Astrocyte (in vitro differentiated cells and primary cell): ENCODE results near the gene TEAD1. TPM values are rescaled to one million over a fixed set of nuclear protein-coding genes. Genes with fewer than 3 reads are reported as not detected.

Source experiments
- DNase-seq: peaks from one replicate; pipeline ENCODE4 v3.0.0-alpha.2; 2010; ENCODE audit warnings: low read depth
- FAIRE-seq: peaks from 2 replicates; lab custom pipeline; 2011; peaks lifted over from hg19 to GRCh38; lab: Jason Lieb, UNC
- H2AFZ ChIP-seq: 2 replicates; pipeline ENCODE4 v1.6.0; 2012; ENCODE audit warnings: low read depth, low read length, inconsistent platforms
- H3K27ac ChIP-seq: 2 replicates; pipeline ENCODE4 v1.5.1; 2011; ENCODE audit warnings: low read depth, low read length, inconsistent platforms
- H3K27me3 ChIP-seq: 2 replicates; pipeline ENCODE4 v1.6.0; 2011; ENCODE audit warnings: low read length, inconsistent platforms; ENCODE audit not compliant: insufficient read depth
- H3K36me3 ChIP-seq: 2 replicates; pipeline ENCODE4 v1.5.1; 2011; ENCODE audit warnings: low read length, inconsistent platforms; ENCODE audit not compliant: insufficient read depth
- H3K4me1 ChIP-seq: 2 replicates; pipeline ENCODE4 v1.5.1; 2011; ENCODE audit warnings: low read length, inconsistent platforms; ENCODE audit not compliant: insufficient read depth
- H3K4me2 ChIP-seq: 2 replicates; pipeline ENCODE4 v1.6.0; 2012; ENCODE audit warnings: low read length, inconsistent platforms
- H3K4me3 ChIP-seq: 2 replicates; pipeline ENCODE4 v1.5.1; 2011; ENCODE audit warnings: low read depth, mild to moderate bottlenecking, low read length, inconsistent platforms; ENCODE audit not compliant: insufficient read depth
- H3K79me2 ChIP-seq: 2 replicates; pipeline ENCODE4 v1.6.0; 2012; ENCODE audit warnings: mild to moderate bottlenecking, low read length, inconsistent platforms; ENCODE audit not compliant: insufficient read depth
- H3K9ac ChIP-seq: 2 replicates; pipeline ENCODE4 v1.6.0; 2012; ENCODE audit warnings: mild to moderate bottlenecking, low read length, inconsistent platforms
- H3K9me3 ChIP-seq: 2 replicates; pipeline ENCODE4 v1.5.1; 2012; ENCODE audit warnings: low read depth, mild to moderate bottlenecking, low read length, inconsistent platforms; ENCODE audit not compliant: insufficient read depth
- H4K20me1 ChIP-seq: 2 replicates; pipeline ENCODE4 v1.6.0; 2012; ENCODE audit warnings: low read length, inconsistent platforms; ENCODE audit not compliant: insufficient read depth
- H3K27ac Mint-ChIP-seq: one replicate; pipeline ENCODE4 v1.8.0; 2021; ENCODE audit warnings: mild to moderate bottlenecking, mixed read lengths; ENCODE audit not compliant: unreplicated experiment
- H3K27me3 Mint-ChIP-seq: one replicate; pipeline ENCODE4 v1.8.0; 2021; ENCODE audit warnings: low read depth, mixed read lengths; ENCODE audit not compliant: unreplicated experiment
- H3K36me3 Mint-ChIP-seq: one replicate; pipeline ENCODE4 v1.8.0; 2021; ENCODE audit warnings: low read depth, mixed read lengths; ENCODE audit not compliant: unreplicated experiment
- H3K4me1 Mint-ChIP-seq: one replicate; pipeline ENCODE4 v1.8.0; 2021; ENCODE audit warnings: low read depth, mixed read lengths; ENCODE audit not compliant: unreplicated experiment
- H3K4me3 Mint-ChIP-seq: one replicate; pipeline ENCODE4 v1.8.0; 2021; ENCODE audit warnings: mild to moderate bottlenecking, moderate library complexity, mixed read lengths; ENCODE audit not compliant: unreplicated experiment
- H3K9me3 Mint-ChIP-seq: one replicate; pipeline ENCODE4 v1.8.0; 2021; ENCODE audit warnings: mild to moderate bottlenecking, mixed read lengths; ENCODE audit not compliant: unreplicated experiment
- EZH2 ChIP-seq: IDR thresholded peaks from 2 replicates; pipeline ENCODE4 v1.6.1; 2012; ENCODE audit warnings: mild to moderate bottlenecking, low read length, inconsistent platforms; ENCODE audit not compliant: insufficient read depth
- total RNA-seq: library from RNA; stranded (reverse); gene quantifications from 2 replicates; pipeline ENCODE4 v1.2.1, GENCODE V29; 2021
- TF ChIP-seq, protein P1 (sequence below): IDR thresholded peaks from 2 replicates; pipeline ENCODE4 v1.5.1; 2011; ENCODE audit warnings: low read depth, mild to moderate bottlenecking, inconsistent platforms, low read length, moderate library complexity; ENCODE audit not compliant: insufficient read depth

TEAD1 gene
- total RNA-seq, 1 donor from 2014 or later: 149 TPM

DNA sequence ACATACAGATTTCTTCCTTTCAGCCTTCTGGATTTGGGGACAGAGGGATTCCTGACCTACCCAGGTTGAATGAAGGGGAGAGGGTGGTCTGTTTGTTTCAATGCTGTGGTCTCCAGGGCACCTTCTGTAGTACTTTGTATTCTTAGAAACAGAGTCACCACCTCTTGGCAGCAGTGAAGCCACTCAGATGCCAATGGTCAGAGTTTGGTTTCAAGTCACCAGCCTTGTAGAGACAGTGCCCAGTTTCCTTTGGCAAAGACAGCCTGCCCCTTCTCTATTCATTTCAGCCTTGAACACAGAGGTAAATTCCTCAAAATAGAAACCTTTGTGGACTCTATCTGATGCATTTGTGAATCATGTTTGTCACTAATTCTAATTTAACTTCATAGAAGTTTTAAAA lies 223.2 kb downstream of the TEAD1 start:
- Mint-ChIP-seq H3K4me3 (no peak overlapping the region), H3K27me3 (no peaks in the 10 kb centered on the region), H3K36me3 (peaks cover 11% of the 10 kb centered on the region), H3K9me3 (no peaks in the 10 kb centered on the region), H3K27ac (no peak overlapping the region), H3K4me1 (peaks cover 31% of the 10 kb centered on the region)
- Histone ChIP-seq H3K4me3 (no peak overlapping the region), H3K9me3 (no peaks in the 10 kb centered on the region), H3K4me1 (peaks cover 28% of the 10 kb centered on the region), H3K27ac (no peak overlapping the region), H3K79me2 (peaks cover 4% of the 10 kb centered on the region), H3K4me2 (no peak overlapping the region), H2AFZ (no peak overlapping the region), H3K36me3 (peaks cover 17% of the 10 kb centered on the region), H3K9ac (no peak overlapping the region), H4K20me1 (peaks cover 12% of the 10 kb centered on the region), H3K27me3 (no peaks in the 10 kb centered on the region)
- no peak for FAIRE-seq
- DNase-seq: no peak
- TF ChIP-seq, protein P1, sequence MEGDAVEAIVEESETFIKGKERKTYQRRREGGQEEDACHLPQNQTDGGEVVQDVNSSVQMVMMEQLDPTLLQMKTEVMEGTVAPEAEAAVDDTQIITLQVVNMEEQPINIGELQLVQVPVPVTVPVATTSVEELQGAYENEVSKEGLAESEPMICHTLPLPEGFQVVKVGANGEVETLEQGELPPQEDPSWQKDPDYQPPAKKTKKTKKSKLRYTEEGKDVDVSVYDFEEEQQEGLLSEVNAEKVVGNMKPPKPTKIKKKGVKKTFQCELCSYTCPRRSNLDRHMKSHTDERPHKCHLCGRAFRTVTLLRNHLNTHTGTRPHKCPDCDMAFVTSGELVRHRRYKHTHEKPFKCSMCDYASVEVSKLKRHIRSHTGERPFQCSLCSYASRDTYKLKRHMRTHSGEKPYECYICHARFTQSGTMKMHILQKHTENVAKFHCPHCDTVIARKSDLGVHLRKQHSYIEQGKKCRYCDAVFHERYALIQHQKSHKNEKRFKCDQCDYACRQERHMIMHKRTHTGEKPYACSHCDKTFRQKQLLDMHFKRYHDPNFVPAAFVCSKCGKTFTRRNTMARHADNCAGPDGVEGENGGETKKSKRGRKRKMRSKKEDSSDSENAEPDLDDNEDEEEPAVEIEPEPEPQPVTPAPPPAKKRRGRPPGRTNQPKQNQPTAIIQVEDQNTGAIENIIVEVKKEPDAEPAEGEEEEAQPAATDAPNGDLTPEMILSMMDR: no peak

DNA sequence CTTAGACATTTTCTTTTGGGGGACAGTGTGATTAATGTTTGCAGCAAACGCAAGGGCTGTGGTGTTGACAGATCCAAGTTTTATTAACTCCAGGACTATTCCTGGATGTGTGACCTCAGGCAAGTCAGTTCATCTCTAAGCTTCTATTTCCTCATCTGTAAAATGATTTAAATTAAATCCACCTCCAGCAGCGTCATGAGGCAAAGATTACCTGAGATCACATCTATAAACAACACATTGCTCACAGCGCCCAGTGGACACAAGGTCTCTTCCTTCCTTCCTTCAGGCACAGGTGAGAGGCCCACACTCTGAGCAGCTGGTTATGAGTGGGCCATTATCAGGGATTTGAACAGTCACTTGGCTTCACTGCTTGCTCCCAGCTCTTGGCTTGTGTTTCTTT lies 223.6 kb downstream of the TEAD1 start:
- H3K27me3 Mint-ChIP-seq: no peaks in the 10 kb centered on the region
- no peak overlapping the region for H2AFZ ChIP-seq
- peaks cover 10% of the 10 kb centered on the region for H4K20me1 ChIP-seq
- no peak overlapping the region for H3K9ac ChIP-seq
- no peaks in the 10 kb centered on the region for H3K9me3 Mint-ChIP-seq
- TF ChIP-seq EZH2: no peak
- TF ChIP-seq, protein P1: no peak
- peaks cover 22% of the 10 kb centered on the region for H3K36me3 ChIP-seq
- FAIRE-seq (no peak), DNase-seq (no peak)
- peaks cover 4% of the 10 kb centered on the region for H3K79me2 ChIP-seq
- H3K36me3 Mint-ChIP-seq: peaks cover 8% of the 10 kb centered on the region
- no peak overlapping the region for H3K4me2 ChIP-seq
- H3K4me3 Mint-ChIP-seq: no peak overlapping the region
- peaks cover 28% of the 10 kb centered on the region for H3K4me1 ChIP-seq
- H3K27me3 ChIP-seq: no peaks in the 10 kb centered on the region
- H3K9me3 ChIP-seq: no peaks in the 10 kb centered on the region
- H3K4me3 ChIP-seq: no peak overlapping the region
- peaks cover 29% of the 10 kb centered on the region for H3K4me1 Mint-ChIP-seq
- H3K27ac ChIP-seq: no peak overlapping the region
- no peak overlapping the region for H3K27ac Mint-ChIP-seq

DNA sequence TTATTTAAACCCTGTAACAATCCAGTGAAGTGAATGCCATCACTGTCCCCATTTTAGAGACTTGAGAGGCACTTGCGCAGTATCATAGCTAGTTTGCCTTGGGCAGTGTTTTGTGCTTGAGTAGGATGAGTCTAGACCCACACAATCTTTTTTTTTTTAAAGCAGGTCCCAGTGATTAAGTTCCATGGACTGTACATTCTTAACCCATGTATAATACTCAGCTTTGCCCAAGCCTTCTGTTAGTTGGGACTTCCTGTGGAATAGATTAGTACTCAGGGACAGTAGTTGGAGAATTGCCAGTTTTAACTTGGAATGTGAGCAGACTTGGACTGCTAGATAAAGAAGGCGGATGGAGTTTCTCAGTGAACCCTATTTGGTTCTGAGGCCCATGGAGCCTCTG lies 226.3 kb downstream of the TEAD1 start:
- H3K27ac Mint-ChIP-seq: peak overlapping the region; percentile 93
- H3K9me3 Mint-ChIP-seq: no peaks in the 10 kb centered on the region
- H3K4me1 Mint-ChIP-seq: peaks cover 23% of the 10 kb centered on the region
- Histone ChIP-seq H3K79me2 (peaks cover 4% of the 10 kb centered on the region), H3K4me2 (peak overlapping the region; percentile 39), H3K9ac (no peak overlapping the region), H3K9me3 (no peaks in the 10 kb centered on the region), H3K4me3 (no peak overlapping the region), H3K36me3 (peaks cover 27% of the 10 kb centered on the region), H3K27me3 (no peaks in the 10 kb centered on the region), H2AFZ (no peak overlapping the region), H4K20me1 (no peaks in the 10 kb centered on the region), H3K4me1 (peaks cover 22% of the 10 kb centered on the region), H3K27ac (peak overlapping the region; percentile 61)
- TF ChIP-seq EZH2: no peak
- TF ChIP-seq, protein P1: no peak
- peak; percentile 98 for DNase-seq
- peaks cover 5% of the 10 kb centered on the region for H3K36me3 Mint-ChIP-seq
- H3K4me3 Mint-ChIP-seq: peak overlapping the region; percentile 64
- no peaks in the 10 kb centered on the region for H3K27me3 Mint-ChIP-seq
- peak; percentile 90 for FAIRE-seq
